Measurements from ENCODE around the gene MIOS. TPM values are rescaled to one million over a fixed set of nuclear protein-coding genes. Genes with fewer than 3 reads are reported as not detected.

MIOS gene
- polyA plus RNA-seq, 1 donor (not counting 4 experiments of a cell fraction or from before 2014, with no cell fraction given) = 29.2 TPM

- dilution Hi-C loops (cut with MboI; ENCODE audit: extremely low pct_ligation_motif_present, low sequenced_read_pairs) = no loop called here
Measured at GRCh38 chr7:7519056-7519455, 47.6 kb upstream of the MIOS start.

GRCh38 chr7:7519528-7519927, 47.2 kb upstream of the MIOS start:
- Histone ChIP-seq H3K9me3 (ENCODE audit: control insufficient read depth, low read depth, low read length) (no peaks in the 10 kb centered on the region), H2AFZ (ENCODE audit: control insufficient read depth, low read length) (no peak overlapping the region), H4K20me1 (ENCODE audit: control insufficient read depth, extremely low read depth, insufficient read depth, low read length) (no peaks in the 10 kb centered on the region), H3K9me1 (ENCODE audit: control insufficient read depth, extremely low read depth, insufficient read depth, low read length) (no peaks in the 10 kb centered on the region), H3K4me1 (ENCODE audit: control insufficient read depth, extremely low read depth, insufficient read depth, low read length) (no peaks in the 10 kb centered on the region), H3K4me2 (ENCODE audit: control insufficient read depth, extremely low read depth, insufficient read depth, low read depth, low read length) (no peak overlapping the region), H3K27me3 (ENCODE audit: control insufficient read depth, extremely low read depth, insufficient read depth, low read length) (no peaks in the 10 kb centered on the region), H3K79me2 (ENCODE audit: control insufficient read depth, insufficient read depth, low read length) (no peaks in the 10 kb centered on the region), H3K9ac (ENCODE audit: control insufficient read depth, extremely low read depth, insufficient read depth, low read length) (no peak overlapping the region), H3K36me3 (ENCODE audit: control insufficient read depth in 2 of 2, extremely low read depth in 1 of 2, insufficient read depth in 2 of 2, low read length in 2 of 2) (no peaks in the 10 kb centered on the region), H3K27ac (ENCODE audit: control insufficient read depth, insufficient read depth, low read length) (no peak overlapping the region), H3K4me3 (ENCODE audit: control insufficient read depth in 2 of 3, extremely low read depth in 1 of 3, insufficient read depth in 2 of 3, low read depth in 1 of 3, low read length in 3 of 3) (no peak overlapping the region)
- no peak for FAIRE-seq
- DNase-seq (ENCODE audit: low read depth, low spot score) = no peak
- no peak for TF ChIP-seq EZH2 (IDR thresholded peaks at IDR 0.05; ENCODE audit: low read length)
- no peak for TF ChIP-seq CTCF (optimal IDR thresholded peaks at IDR 0.05 in 1 of 3, IDR thresholded peaks at IDR 0.05 in 1 of 3, conservative IDR thresholded peaks at IDR 0.05 in 1 of 3; ENCODE audit: extremely low read depth in 1 of 3, insufficient read depth in 2 of 3, low read length in 3 of 3)
- dilution Hi-C loops (cut with MboI; ENCODE audit: extremely low pct_ligation_motif_present, low sequenced_read_pairs) = no loop called here

More at GRCh38 chr7:7519056-7519455, 47.6 kb upstream of the MIOS start:
- no peak for DNase-seq (ENCODE audit: low read depth, low spot score)
- Histone ChIP-seq H3K9ac (ENCODE audit: control insufficient read depth, extremely low read depth, insufficient read depth, low read length) (no peak overlapping the region), H3K4me3 (ENCODE audit: control insufficient read depth in 2 of 3, extremely low read depth in 1 of 3, insufficient read depth in 2 of 3, low read depth in 1 of 3, low read length in 3 of 3) (no peak overlapping the region), H3K27ac (ENCODE audit: control insufficient read depth, insufficient read depth, low read length) (no peak overlapping the region), H3K27me3 (ENCODE audit: control insufficient read depth, extremely low read depth, insufficient read depth, low read length) (no peaks in the 10 kb centered on the region), H3K4me2 (ENCODE audit: control insufficient read depth, extremely low read depth, insufficient read depth, low read depth, low read length) (no peak overlapping the region), H4K20me1 (ENCODE audit: control insufficient read depth, extremely low read depth, insufficient read depth, low read length) (no peaks in the 10 kb centered on the region), H3K4me1 (ENCODE audit: control insufficient read depth, extremely low read depth, insufficient read depth, low read length) (no peaks in the 10 kb centered on the region), H3K9me1 (ENCODE audit: control insufficient read depth, extremely low read depth, insufficient read depth, low read length) (no peaks in the 10 kb centered on the region), H3K9me3 (ENCODE audit: control insufficient read depth, low read depth, low read length) (no peaks in the 10 kb centered on the region), H3K79me2 (ENCODE audit: control insufficient read depth, insufficient read depth, low read length) (no peaks in the 10 kb centered on the region), H3K36me3 (ENCODE audit: control insufficient read depth in 2 of 2, extremely low read depth in 1 of 2, insufficient read depth in 2 of 2, low read length in 2 of 2) (no peaks in the 10 kb centered on the region), H2AFZ (ENCODE audit: control insufficient read depth, low read length) (no peak overlapping the region)
- TF ChIP-seq CTCF (optimal IDR thresholded peaks at IDR 0.05 in 1 of 3, IDR thresholded peaks at IDR 0.05 in 1 of 3, conservative IDR thresholded peaks at IDR 0.05 in 1 of 3; ENCODE audit: extremely low read depth in 1 of 3, insufficient read depth in 2 of 3, low read length in 3 of 3) = no peak
- TF ChIP-seq EZH2 (IDR thresholded peaks at IDR 0.05; ENCODE audit: low read length) = no peak
- FAIRE-seq = no peak

All from keratinocyte (primary cell).